Measurements from ENCODE around the gene MDM2. TPM values are rescaled to one million over a fixed set of nuclear protein-coding genes. Genes with fewer than 3 reads are reported as not detected.

MDM2 gene
- total RNA-seq, 4 donors from 2014 or later: 46.5 to 87.1 (median 67.9) TPM

DNA sequence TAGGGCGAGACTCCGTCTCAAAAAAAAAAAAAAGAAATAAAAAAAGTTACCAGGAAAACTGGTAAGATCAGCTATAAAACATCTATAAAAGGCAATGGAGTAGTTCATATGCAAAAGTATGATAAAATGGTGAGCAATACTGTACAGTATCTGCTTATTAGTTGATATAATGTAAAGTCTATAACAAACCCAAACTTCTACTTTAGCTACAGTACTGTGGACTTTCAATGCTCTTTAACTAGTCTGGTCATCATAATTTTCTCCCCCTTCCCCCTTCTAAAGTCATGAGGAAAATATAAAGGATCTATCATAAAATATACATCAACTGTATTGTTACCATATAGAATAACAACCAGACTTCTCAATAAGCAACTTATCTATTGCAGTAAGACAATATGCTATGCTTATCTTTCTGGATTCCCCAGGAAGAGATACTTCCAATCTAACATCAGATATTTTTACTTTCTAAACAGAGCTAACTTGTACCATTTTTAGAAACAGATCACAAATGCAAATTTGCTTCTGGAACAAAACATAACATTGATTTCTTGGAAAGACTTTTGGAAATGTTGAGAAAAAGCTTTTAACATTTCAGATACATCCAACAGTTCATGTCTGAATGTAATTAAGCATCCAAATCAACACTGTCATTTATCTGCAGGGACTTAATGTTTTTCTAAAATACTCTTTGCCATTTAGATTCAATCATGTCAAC lies 43.8 kb downstream of the MDM2 start:
- no peak for TF ChIP-seq POLR2A (IDR thresholded peaks at IDR 0.05)
- TF ChIP-seq, protein P1, sequence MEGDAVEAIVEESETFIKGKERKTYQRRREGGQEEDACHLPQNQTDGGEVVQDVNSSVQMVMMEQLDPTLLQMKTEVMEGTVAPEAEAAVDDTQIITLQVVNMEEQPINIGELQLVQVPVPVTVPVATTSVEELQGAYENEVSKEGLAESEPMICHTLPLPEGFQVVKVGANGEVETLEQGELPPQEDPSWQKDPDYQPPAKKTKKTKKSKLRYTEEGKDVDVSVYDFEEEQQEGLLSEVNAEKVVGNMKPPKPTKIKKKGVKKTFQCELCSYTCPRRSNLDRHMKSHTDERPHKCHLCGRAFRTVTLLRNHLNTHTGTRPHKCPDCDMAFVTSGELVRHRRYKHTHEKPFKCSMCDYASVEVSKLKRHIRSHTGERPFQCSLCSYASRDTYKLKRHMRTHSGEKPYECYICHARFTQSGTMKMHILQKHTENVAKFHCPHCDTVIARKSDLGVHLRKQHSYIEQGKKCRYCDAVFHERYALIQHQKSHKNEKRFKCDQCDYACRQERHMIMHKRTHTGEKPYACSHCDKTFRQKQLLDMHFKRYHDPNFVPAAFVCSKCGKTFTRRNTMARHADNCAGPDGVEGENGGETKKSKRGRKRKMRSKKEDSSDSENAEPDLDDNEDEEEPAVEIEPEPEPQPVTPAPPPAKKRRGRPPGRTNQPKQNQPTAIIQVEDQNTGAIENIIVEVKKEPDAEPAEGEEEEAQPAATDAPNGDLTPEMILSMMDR (IDR thresholded peaks at IDR 0.05): no peak
- Histone ChIP-seq H3K4me1 (no peaks in the 10 kb centered on the region), H3K4me3 (no peak overlapping the region), H3K9me3 (no peaks in the 10 kb centered on the region), H3K27ac (no peak overlapping the region), H3K36me3 (no peaks in the 10 kb centered on the region), H3K27me3 (no peaks in the 10 kb centered on the region)
- 82 to 85% methylated on average over 2 of the region's 2 CpGs for WGBS, 2 donors
- no peak for DNase-seq
- intact Hi-C loops (cut with DNase I): loop anchor here (10.0 kb wide), 1 partner anchor 223 kb away; no protein-coding TSS in a partner anchor

DNA sequence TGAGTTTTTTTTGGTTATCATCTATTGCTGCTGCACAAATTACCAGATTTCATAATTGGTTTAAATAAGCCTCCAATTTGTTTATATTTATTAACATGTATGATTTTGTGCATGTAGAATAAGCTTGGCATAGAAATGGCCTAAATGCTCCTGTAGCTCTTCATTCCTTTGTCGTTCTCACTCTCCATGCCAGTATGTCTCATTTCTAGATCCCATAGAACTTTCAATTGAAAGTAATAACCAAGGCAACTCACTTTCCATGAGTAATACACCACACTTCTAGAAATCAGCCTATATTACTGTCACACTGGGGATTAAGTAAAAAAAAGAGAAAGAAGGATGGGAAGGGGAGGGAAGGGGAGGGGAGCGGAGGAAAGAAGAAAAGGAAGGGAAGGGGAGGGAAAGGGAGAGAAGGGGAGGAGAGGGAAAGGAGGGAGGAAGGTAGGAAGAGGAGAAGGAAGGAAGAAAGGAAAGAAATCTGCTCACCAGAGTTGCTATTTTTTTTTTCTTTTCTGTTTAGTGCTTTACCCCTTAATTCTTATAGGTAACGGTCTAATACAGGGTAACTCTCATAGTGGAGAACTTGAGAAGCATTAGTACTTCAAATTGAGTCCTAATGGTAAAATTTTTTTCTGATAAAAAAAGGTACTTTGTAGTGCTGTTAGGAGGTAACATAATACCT lies 45.6 kb downstream of the MDM2 start:
- DNase-seq: no peak
- 83 to 84% methylated on average over 3 of the region's 3 CpGs for WGBS, 2 donors
- H3K4me3 ChIP-seq: no peak overlapping the region
- H3K36me3 ChIP-seq: no peaks in the 10 kb centered on the region
- no peak for TF ChIP-seq POLR2A (IDR thresholded peaks at IDR 0.05)
- TF ChIP-seq, protein P1 (IDR thresholded peaks at IDR 0.05): no peak
- intact Hi-C loops (cut with DNase I): loop anchor here (10.0 kb wide), 1 partner anchor 221 kb away; no protein-coding TSS in a partner anchor
- H3K27me3 ChIP-seq: no peaks in the 10 kb centered on the region
- H3K4me1 ChIP-seq: no peaks in the 10 kb centered on the region
- H3K27ac ChIP-seq: no peak overlapping the region
- H3K9me3 ChIP-seq: no peaks in the 10 kb centered on the region

GRCh38 chr12:68854078-68854468 lies 46.1 kb downstream of the MDM2 start:
- Histone ChIP-seq H3K36me3 (no peaks in the 10 kb centered on the region), H3K9me3 (no peaks in the 10 kb centered on the region), H3K4me3 (no peak overlapping the region), H3K27me3 (no peaks in the 10 kb centered on the region), H3K27ac (no peak overlapping the region), H3K4me1 (no peaks in the 10 kb centered on the region)
- no peak for TF ChIP-seq POLR2A (IDR thresholded peaks at IDR 0.05)
- TF ChIP-seq, protein P1 (IDR thresholded peaks at IDR 0.05): no peak
- no peak for DNase-seq
- intact Hi-C loops (cut with DNase I): loop anchor here (10.0 kb wide), 1 partner anchor 221 kb away; no protein-coding TSS in a partner anchor
- WGBS, 2 donors: 64 to 88% methylated on average over 2 of the region's 2 CpGs

DNA sequence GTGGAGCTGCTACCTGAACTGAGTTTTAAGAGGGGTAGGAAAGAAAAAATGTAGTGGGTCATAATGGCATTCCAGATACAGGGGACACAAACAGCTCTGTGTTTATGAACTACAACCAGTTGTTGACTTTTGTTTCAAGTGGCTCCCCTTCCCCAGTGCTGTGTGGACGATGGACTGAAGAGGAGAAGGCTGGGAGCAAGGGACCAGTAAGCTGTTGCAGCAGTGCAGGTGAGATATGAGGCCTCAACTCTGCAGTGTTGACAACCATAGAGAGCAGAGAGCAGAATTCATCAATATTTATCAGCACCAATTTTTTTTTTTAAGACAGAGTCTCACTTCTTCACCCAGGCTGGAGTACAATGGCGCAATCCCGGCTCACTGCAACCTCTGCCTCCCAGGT lies 46.6 kb downstream of the MDM2 start:
- intact Hi-C loops (cut with DNase I): loop anchor here (10.0 kb wide), 1 partner anchor 220 kb away; no protein-coding TSS in a partner anchor
- no peaks in the 10 kb centered on the region for H3K36me3 ChIP-seq
- no peaks in the 10 kb centered on the region for H3K4me1 ChIP-seq
- no peak overlapping the region for H3K27ac ChIP-seq
- no peaks in the 10 kb centered on the region for H3K27me3 ChIP-seq
- no peak for DNase-seq
- 81 to 100% methylated on average over 3 of the region's 3 CpGs for WGBS, 2 donors
- H3K4me3 ChIP-seq: no peak overlapping the region
- H3K9me3 ChIP-seq: no peaks in the 10 kb centered on the region
- TF ChIP-seq POLR2A (IDR thresholded peaks at IDR 0.05): no peak
- TF ChIP-seq, protein P1 (IDR thresholded peaks at IDR 0.05): no peak

DNA sequence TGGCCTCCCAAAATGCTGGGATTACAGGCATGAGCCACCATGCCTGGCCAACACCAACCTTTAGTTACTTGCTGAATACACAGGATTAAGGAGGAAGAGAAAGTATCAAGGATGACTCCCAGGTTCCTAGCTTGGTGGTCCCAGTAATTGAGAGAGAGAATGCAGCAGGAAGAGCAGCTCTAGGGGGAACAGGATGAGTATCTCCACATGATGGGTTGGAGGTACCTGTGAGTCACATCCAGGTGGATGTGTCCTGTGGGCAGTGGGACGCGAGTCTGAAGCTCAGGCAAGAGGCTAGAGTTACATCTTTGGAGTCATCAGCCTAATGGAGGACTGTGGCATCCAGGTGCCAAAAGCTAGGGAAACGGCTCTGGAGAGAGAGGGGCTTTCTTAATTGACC lies 47.1 kb downstream of the MDM2 start:
- Histone ChIP-seq H3K27me3 (no peaks in the 10 kb centered on the region), H3K9me3 (no peaks in the 10 kb centered on the region), H3K36me3 (no peaks in the 10 kb centered on the region), H3K27ac (no peak overlapping the region), H3K4me3 (no peak overlapping the region), H3K4me1 (no peaks in the 10 kb centered on the region)
- intact Hi-C loops (cut with DNase I): loop anchor here (10.0 kb wide), 1 partner anchor 220 kb away; no protein-coding TSS in a partner anchor
- no peak for DNase-seq
- TF ChIP-seq, protein P1 (IDR thresholded peaks at IDR 0.05): no peak
- TF ChIP-seq POLR2A (IDR thresholded peaks at IDR 0.05): no peak
- 82 to 87% methylated on average over 3 of the region's 3 CpGs for whole genome bisulfite sequencing, 2 donors

All from esophagus squamous epithelium (tissue), 5 donors.